Skeletal muscle satellite cell (primary cell): ENCODE data around the gene RETREG2.
A peak's percentile ranks its signal among the peaks of the same experiment; 100 is the strongest.

Experiments
- H3K27me3 ChIP-seq: 2 replicates; pipeline ENCODE4 v1.7.0; 2013; ENCODE audit warnings: low read length; ENCODE audit not compliant: control insufficient read depth, insufficient read depth
- H3K36me3 ChIP-seq: 2 replicates; pipeline ENCODE4 v1.7.0; 2013; ENCODE audit warnings: mild to moderate bottlenecking, control low read depth, low read length; ENCODE audit not compliant: insufficient read depth
- H3K4me1 ChIP-seq: 2 replicates; pipeline ENCODE4 v1.7.0; 2013; ENCODE audit warnings: low read length; ENCODE audit not compliant: control insufficient read depth, insufficient read depth
- H3K4me2 ChIP-seq: 2 replicates; pipeline ENCODE4 v1.7.0; 2013; ENCODE audit warnings: mild to moderate bottlenecking, low read length
- H3K4me3 ChIP-seq: 2 replicates; pipeline ENCODE4 v1.7.0; 2013; ENCODE audit warnings: low read length
- H3K9ac ChIP-seq: 2 replicates; pipeline ENCODE4 v1.7.0; 2013; ENCODE audit warnings: mild to moderate bottlenecking, low read depth, low read length, moderate library complexity
- H3K9me3 ChIP-seq: replicated peaks from 2 replicates; pipeline ENCODE4 v1.7.0; 2013; ENCODE audit warnings: mild to moderate bottlenecking, control low read depth, low read length

RETREG2 gene

DNA sequence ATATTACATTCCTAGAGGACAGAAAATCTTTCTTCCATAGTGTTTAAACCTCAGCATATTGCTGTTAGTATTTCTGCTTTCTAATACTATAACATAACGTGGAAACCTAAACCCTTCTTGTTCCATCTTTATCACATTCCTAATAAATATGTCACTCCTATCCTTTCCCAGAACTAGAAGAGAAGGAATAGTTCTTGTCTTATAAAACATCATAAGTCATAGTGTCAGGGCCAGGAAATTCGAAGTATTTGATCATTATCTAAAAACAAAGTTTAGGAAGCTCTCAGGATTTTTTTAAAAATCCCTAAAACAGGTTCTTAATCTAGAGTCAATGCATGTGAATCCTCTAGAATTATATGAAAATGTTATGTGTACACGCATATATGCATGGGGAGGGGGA lies 19.5 kb upstream of the RETREG2 start:
- Histone ChIP-seq H3K4me2 (no peak overlapping the region), H3K4me3 (no peak overlapping the region), H3K27me3 (no peaks in the 10 kb centered on the region)

GRCh38 chr2:219159771-219160185 lies 18.3 kb upstream of the RETREG2 start:
- H3K4me1 ChIP-seq = peaks cover 19% of the 10 kb centered on the region
- no peaks in the 10 kb centered on the region for H3K9me3 ChIP-seq
- H3K27me3 ChIP-seq = no peaks in the 10 kb centered on the region
- peaks cover 5% of the 10 kb centered on the region for H3K36me3 ChIP-seq
- peak overlapping the region; percentile 85 for H3K9ac ChIP-seq
- H3K4me3 ChIP-seq = peak overlapping the region; percentile 85
- peak overlapping the region; percentile 93 for H3K4me2 ChIP-seq

More for the DNA sequence above, 19.5 kb upstream of the RETREG2 start:
- H3K9ac ChIP-seq = no peak overlapping the region
- peaks cover 5% of the 10 kb centered on the region for H3K36me3 ChIP-seq
- peaks cover 19% of the 10 kb centered on the region for H3K4me1 ChIP-seq
- H3K9me3 ChIP-seq = no peaks in the 10 kb centered on the region

DNA sequence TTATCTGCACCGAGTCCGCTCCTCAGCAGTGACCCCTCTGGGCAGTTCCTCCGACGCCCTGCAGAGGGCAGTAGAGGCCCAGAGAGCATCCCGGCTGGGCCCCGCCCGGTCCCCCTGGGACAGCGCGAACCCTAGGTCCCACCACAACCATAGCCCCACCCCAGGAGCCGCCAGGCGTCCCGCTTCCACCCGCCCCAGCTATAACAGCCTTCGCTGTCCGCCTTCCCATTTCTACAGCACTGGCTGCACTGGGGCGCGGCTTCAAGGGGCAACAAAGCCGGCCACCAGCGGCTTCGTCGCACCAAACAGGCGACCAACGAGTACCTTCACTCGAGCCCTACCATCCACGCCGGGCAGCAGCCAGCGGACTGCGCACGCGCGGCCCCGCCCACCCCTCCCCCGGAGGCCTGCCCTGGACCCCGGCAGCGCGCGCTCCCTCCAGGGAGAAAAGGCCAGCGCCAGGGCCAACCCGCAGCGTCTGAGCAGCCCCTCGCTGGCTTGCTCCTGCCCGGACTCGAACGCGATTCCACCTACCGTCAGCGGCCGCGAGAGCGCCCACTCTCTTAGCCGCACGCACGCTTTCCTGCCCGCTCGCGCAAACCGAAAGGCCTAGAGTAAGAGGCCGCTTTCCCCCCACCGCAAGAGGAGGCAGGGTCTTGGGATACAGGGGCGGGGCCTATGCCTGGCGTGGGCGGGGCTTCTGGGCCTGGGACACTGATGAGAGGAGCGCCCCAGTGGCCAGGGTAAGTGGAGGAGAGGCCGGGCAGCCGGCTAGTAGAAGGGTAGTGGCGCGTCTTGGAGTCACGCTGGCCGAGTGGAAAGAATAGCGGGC lies 17.7 kb upstream of the RETREG2 start, which contains the start of gene NHEJ1:
Gene NHEJ1 (minus strand): TSS at position 630 of the 832 bp plus-strand sequence. CDS start 2,453 bp downstream, outside the sequence.
- peak within 1 kb of the TSS; percentile 93 for H3K4me2 ChIP-seq
- peak within 1 kb of the TSS; percentile 85 for H3K4me3 ChIP-seq
- H3K4me1 ChIP-seq = peaks cover 19% of the 10 kb centered on the region
- H3K9me3 ChIP-seq = no peaks in the 10 kb centered on the region
- peaks cover 5% of the 10 kb centered on the region for H3K36me3 ChIP-seq
- peak within 1 kb of the TSS; percentile 85 for H3K9ac ChIP-seq
- H3K27me3 ChIP-seq = no peaks in the 10 kb centered on the region

GRCh38 chr2:219161097-219161496 lies 17.0 kb upstream of the RETREG2 start:
- H3K9ac ChIP-seq = peak overlapping the region; percentile 85
- H3K36me3 ChIP-seq = peaks cover 5% of the 10 kb centered on the region
- H3K4me1 ChIP-seq = peaks cover 19% of the 10 kb centered on the region
- H3K9me3 ChIP-seq = no peaks in the 10 kb centered on the region
- peak overlapping the region; percentile 85 for H3K4me3 ChIP-seq
- no peaks in the 10 kb centered on the region for H3K27me3 ChIP-seq
- H3K4me2 ChIP-seq = peak overlapping the region; percentile 93

DNA sequence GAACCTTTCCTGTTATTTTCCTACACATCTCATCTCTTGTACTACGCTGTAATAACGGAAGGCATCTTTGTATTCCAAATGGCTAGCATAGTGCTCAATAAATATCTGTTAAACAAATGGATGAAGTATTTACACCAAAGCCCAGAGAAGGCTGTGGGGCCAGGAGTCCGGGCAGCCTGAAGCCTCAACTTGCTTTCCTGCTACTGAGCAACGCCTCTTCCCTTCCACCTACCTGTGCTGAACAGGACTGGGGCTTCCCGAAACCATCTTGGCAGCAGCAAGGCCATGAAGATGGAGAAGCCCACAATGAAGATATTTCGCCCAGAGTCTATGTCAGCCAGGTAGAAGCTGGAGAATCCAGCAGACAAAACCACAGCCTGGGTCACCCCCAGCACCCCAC lies 14.9 kb upstream of the RETREG2 start:
- H3K9ac ChIP-seq = no peak overlapping the region
- H3K27me3 ChIP-seq = no peaks in the 10 kb centered on the region
- H3K4me2 ChIP-seq = no peak overlapping the region
- peaks cover 19% of the 10 kb centered on the region for H3K4me1 ChIP-seq
- H3K9me3 ChIP-seq = no peaks in the 10 kb centered on the region
- H3K4me3 ChIP-seq = no peak overlapping the region
- no peaks in the 10 kb centered on the region for H3K36me3 ChIP-seq

DNA sequence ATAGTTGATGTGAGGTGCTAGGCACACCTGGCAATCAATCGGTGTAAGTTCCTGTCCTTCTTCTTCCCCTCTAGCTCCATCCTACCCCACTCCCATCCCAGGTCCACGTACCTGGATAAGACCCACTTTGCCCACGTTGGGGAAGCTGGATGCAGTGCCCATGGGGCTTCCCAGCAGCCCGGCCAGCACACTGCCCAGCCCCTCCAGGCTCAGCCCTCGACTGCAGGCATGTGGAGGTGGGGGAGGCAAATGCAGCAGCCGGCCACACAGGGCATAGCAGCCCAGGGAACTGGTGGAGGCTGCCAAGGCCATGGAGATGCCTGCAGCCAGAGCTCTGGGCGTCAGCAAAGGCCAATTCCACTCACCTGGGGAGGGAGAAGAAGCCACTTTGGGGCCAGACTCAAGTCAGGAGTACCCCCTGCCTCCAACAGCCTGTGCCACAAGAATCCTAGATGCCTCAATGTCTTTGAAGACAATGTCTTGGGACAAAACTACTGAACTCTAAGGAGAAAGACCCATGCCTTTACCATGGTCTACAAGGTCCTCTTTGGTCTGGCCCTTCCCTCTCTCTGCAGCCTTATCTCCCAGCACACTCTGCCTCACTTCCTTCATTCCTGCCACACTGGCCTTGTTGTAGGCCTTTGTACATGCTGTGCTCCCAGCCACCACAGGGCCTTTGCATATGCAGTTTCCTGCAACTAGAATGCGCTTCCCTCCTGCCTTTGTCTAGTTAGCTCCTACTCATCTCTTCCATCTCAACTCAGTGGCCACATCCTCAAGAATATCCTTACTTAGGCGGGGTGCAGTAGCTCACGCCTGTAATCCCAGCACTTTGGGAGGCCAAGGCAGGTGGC lies 12.8 kb upstream of the RETREG2 start:
- no peak overlapping the region for H3K4me2 ChIP-seq
- no peak overlapping the region for H3K9ac ChIP-seq
- no peaks in the 10 kb centered on the region for H3K27me3 ChIP-seq
- H3K9me3 ChIP-seq = no peaks in the 10 kb centered on the region
- peaks cover 7% of the 10 kb centered on the region for H3K4me1 ChIP-seq
- H3K4me3 ChIP-seq = no peak overlapping the region
- no peaks in the 10 kb centered on the region for H3K36me3 ChIP-seq

GRCh38 chr2:219167997-219168396 lies 10.1 kb upstream of the RETREG2 start:
- Histone ChIP-seq H3K9ac (no peak overlapping the region), H3K9me3 (no peaks in the 10 kb centered on the region), H3K36me3 (peaks cover 7% of the 10 kb centered on the region), H3K4me2 (no peak overlapping the region), H3K4me1 (peaks cover 4% of the 10 kb centered on the region), H3K27me3 (no peaks in the 10 kb centered on the region), H3K4me3 (no peak overlapping the region)

GRCh38 chr2:219168526-219168925 lies 9.5 kb upstream of the RETREG2 start:
- peaks cover 4% of the 10 kb centered on the region for H3K4me1 ChIP-seq
- no peak overlapping the region for H3K4me2 ChIP-seq
- H3K36me3 ChIP-seq = peaks cover 11% of the 10 kb centered on the region
- no peaks in the 10 kb centered on the region for H3K27me3 ChIP-seq
- H3K9ac ChIP-seq = no peak overlapping the region
- no peak overlapping the region for H3K4me3 ChIP-seq
- H3K9me3 ChIP-seq = no peaks in the 10 kb centered on the region

GRCh38 chr2:219168932-219169331 lies 9.1 kb upstream of the RETREG2 start:
- H3K4me3 ChIP-seq = no peak overlapping the region
- no peak overlapping the region for H3K9ac ChIP-seq
- no peak overlapping the region for H3K4me2 ChIP-seq
- H3K4me1 ChIP-seq = peaks cover 4% of the 10 kb centered on the region
- peaks cover 15% of the 10 kb centered on the region for H3K36me3 ChIP-seq
- no peaks in the 10 kb centered on the region for H3K9me3 ChIP-seq
- no peaks in the 10 kb centered on the region for H3K27me3 ChIP-seq

DNA sequence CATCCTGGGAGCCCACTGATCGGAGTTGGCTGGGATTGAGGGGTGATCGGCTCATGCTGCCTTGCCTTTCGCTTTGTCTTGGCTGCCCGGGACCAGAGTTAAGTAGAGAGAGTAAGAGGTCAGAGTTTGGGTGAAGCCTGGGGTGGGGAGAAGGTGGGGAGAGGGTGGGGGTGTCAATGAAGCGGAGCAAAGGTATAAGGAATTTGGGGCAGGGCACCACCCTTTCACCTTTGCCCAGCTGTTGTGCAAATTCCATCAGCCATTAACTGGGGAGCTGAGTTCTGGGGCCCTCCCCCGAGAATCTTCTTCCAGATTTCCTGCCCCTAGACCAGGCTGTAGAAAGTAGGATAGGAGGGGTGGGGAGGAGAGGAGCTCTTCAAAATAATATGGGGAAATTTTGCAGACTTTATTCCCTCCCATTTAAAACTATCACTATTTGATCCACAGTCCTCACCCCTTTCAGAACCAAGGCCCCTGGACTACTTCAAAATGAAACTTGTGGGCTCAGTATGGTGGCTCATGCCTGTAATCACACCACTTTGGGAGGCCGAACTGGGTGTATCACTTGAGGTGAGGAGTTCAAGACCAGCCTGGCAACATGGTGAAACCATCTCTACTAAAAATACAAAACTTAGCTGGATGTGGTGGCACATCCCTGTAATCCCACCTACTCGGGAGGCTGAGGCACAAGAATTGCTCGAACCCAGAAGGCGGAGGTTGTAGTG lies 8.0 kb upstream of the RETREG2 start, which contains the start of gene SLC23A3:
Gene SLC23A3 (minus strand): TSS at position 100 of the 725 bp plus-strand sequence. CDS start 45 bp downstream, at position 55.
- no peak within 1 kb of the TSS for H3K4me3 ChIP-seq
- peaks cover 4% of the 10 kb centered on the region for H3K4me1 ChIP-seq
- peaks cover 27% of the 10 kb centered on the region for H3K36me3 ChIP-seq
- no peaks in the 10 kb centered on the region for H3K9me3 ChIP-seq
- no peaks in the 10 kb centered on the region for H3K27me3 ChIP-seq
- H3K4me2 ChIP-seq = no peak within 1 kb of the TSS
- no peak within 1 kb of the TSS for H3K9ac ChIP-seq

GRCh38 chr2:219171231-219171651 lies 6.8 kb upstream of the RETREG2 start:
- Histone ChIP-seq H3K9ac (peak overlapping the region; percentile 31), H3K4me1 (peaks cover 12% of the 10 kb centered on the region), H3K4me2 (no peak overlapping the region), H3K27me3 (no peaks in the 10 kb centered on the region), H3K9me3 (no peaks in the 10 kb centered on the region), H3K36me3 (peaks cover 27% of the 10 kb centered on the region), H3K4me3 (no peak overlapping the region)
